BJ (cell line): Measurements from ENCODE around the gene MOCS2. TPM values are rescaled to one million over a fixed set of nuclear protein-coding genes. Genes with fewer than 3 reads are reported as not detected.

ENCODE experiments used
- CTCF ChIA-PET: fragments of 350-600 bp; formaldehyde crosslinking; extraction: SDS; loops from one replicate; lab custom pipeline; 2021; ENCODE audit warnings: antibody characterized with exemption, inconsistent platforms; lab: Yijun Ruan, JAX
- POLR2A ChIA-PET: fragments of 300-600 bp; sonication (Branson Sonifier 250); formaldehyde crosslinking; extraction: SDS; loops from one replicate; lab custom pipeline; 2021; ENCODE audit warnings: antibody characterized with exemption; lab: Charles Lee
- DNase-seq: peaks from one replicate; pipeline ENCODE4 v3.0.0-alpha.2; 2011; ENCODE audit warnings: low read depth
- H3K27me3 ChIP-seq: 2 replicates; pipeline ENCODE4 v1.6.0; 2011; ENCODE audit warnings: low read length; ENCODE audit not compliant: control insufficient read depth, insufficient read depth
- H3K36me3 ChIP-seq: 2 replicates; pipeline ENCODE4 v1.5.1; 2011; ENCODE audit warnings: low read length; ENCODE audit not compliant: control insufficient read depth, insufficient read depth
- H3K4me3 ChIP-seq: 2 replicates; pipeline ENCODE4 v1.5.1; 2011; ENCODE audit warnings: low read depth, mild to moderate bottlenecking, control low read depth, low read length
- polyA plus RNA-seq: library from polyadenylated mRNA; depleted of rRNA; stranded (reverse); fragments of >200 nt; gene quantifications from 2 replicates; pipeline ENCODE4 v1.2.3, GENCODE V29; 2011
- TF ChIP-seq, protein P1 (sequence below): IDR thresholded peaks from 2 replicates; pipeline ENCODE4 v1.5.1; 2011; ENCODE audit warnings: low read depth, mild to moderate bottlenecking, control low read depth, inconsistent platforms, low read length, moderate library complexity; ENCODE audit not compliant: insufficient read depth

The MOCS2 gene
- polyA plus RNA-seq, 1 experiment, result 22.2 TPM

DNA sequence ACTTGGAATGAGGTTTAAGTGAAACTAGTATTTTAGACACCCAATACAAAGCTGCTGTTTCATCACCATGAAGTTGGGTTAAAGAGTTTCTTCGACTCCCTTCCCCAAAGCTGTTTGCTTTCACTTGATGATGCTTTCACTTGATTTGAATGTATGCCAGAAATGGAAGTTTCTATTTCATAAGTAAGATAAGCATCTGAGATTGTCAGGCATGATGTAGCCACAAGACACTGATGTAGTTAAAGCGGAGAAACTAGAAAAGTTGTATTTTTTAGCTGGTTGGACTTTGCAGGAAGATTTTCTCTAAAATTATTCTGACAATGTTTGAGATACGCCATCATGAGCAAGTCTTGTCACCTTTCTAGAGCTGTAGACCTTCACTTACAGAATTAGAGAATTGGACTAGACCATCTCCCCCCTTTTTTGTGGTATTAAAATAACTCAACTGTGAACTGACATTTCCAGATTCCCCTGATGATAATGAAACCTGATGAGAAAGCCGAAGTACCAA, 20.0 kb downstream of the MOCS2 start:
- Histone ChIP-seq H3K4me3 (no peak overlapping the region), H3K27me3 (no peaks in the 10 kb centered on the region), H3K36me3 (peaks cover 4% of the 10 kb centered on the region)
- ChIA-PET CTCF (interaction anchor here (0.7 to 7.2 kb wide), 2 partner anchors 8 to 141 kb away, joined by 4 to 57 read pairs; no protein-coding TSS in a partner anchor), POLR2A (no interaction called here)
- TF ChIP-seq, protein P1, sequence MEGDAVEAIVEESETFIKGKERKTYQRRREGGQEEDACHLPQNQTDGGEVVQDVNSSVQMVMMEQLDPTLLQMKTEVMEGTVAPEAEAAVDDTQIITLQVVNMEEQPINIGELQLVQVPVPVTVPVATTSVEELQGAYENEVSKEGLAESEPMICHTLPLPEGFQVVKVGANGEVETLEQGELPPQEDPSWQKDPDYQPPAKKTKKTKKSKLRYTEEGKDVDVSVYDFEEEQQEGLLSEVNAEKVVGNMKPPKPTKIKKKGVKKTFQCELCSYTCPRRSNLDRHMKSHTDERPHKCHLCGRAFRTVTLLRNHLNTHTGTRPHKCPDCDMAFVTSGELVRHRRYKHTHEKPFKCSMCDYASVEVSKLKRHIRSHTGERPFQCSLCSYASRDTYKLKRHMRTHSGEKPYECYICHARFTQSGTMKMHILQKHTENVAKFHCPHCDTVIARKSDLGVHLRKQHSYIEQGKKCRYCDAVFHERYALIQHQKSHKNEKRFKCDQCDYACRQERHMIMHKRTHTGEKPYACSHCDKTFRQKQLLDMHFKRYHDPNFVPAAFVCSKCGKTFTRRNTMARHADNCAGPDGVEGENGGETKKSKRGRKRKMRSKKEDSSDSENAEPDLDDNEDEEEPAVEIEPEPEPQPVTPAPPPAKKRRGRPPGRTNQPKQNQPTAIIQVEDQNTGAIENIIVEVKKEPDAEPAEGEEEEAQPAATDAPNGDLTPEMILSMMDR, result no peak
- no peak for DNase-seq

DNA sequence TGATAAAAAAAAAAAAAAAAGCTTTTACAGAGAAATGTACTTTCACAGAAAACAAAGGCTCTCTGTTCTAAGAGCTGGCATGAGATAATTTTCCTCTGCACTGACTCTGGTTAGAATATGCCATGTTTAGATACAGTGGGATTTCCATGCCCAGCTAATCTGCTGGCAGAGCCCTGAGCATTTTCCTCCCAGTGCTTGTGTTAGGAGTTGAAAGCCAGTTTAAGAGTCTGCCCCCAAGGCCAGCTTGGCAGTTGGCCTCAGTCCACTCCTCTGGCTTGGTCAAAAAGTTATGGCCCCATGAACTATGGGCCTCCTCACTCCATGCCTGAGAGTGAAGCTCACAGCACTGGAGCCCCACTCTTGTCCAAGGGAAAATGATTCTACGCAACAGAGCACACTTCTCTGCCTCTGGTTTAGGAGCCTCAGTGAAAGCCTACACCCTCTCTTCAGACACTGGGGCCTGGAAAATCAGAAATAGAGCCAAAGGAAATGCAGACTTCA, 21.9 kb downstream of the MOCS2 start:
- no peaks in the 10 kb centered on the region for H3K27me3 ChIP-seq
- POLR2A ChIA-PET, result no interaction called here
- TF ChIP-seq, protein P1, result no peak
- H3K4me3 ChIP-seq, result no peak overlapping the region
- CTCF ChIA-PET, result interaction anchor here (0.6 to 7.2 kb wide), 5 partner anchors 10 to 1141 kb away, joined by 3 to 57 read pairs (median 4); no protein-coding TSS in a partner anchor
- peaks cover 4% of the 10 kb centered on the region for H3K36me3 ChIP-seq
- DNase-seq, result no peak

DNA sequence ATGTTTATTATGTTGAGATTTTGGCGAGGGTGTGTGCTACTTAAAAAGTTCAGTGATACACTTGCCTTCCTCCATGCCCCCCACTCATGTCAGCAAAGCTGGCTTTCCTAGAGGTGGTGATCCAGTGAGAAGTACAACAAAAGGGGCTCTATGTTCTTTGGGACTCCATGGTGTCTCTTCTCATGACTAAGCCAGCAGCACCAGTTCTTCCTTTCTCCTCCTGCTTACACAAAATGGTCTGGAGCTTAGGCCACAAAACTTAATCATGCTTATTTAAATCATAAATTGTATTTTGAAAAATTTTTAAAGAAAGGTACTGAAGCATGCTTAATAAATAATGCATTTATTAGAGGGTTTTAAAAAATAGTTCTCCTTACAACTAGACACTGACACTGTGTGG, 22.4 kb downstream of the MOCS2 start:
- ChIA-PET CTCF (interaction anchor here (1.5 to 7.2 kb wide), 3 partner anchors 139 to 1142 kb away, joined by 3 to 57 read pairs (median 3); no protein-coding TSS in a partner anchor), POLR2A (no interaction called here)
- Histone ChIP-seq H3K36me3 (peaks cover 4% of the 10 kb centered on the region), H3K4me3 (no peak overlapping the region), H3K27me3 (no peaks in the 10 kb centered on the region)
- TF ChIP-seq, protein P1, result no peak
- no peak for DNase-seq

DNA sequence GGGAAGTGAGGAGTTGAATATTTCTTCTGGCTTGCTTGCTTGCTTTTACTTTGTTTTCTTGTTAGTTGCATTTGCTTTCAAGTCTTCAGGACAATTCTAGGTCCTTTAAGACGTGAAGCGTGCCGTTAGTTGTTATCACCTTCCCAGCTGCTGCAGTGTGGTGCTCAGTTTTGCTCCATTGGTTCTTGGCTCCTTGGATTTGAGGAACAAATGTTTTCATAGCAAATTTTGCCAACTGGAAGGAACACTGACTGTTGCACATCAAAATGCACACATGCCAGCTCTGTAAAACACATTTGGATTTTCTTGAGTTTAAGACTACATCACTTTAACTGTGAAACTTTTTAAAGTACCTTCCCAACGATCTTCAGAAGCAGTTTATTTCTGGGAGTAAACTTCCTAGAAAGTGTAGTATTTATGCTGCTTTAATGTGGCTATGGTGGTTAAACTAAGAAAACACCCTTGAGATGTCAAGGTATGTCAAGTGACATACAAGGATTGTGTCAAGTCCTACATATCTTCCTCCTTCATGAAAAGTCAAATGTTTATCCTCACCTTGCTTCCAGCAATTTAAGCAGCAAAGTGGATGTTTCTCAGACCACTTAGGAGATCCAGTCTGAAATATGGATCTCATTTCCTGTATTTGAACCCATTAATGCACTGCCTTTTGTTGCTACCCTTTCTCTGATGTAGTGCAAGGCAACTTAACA, 24.9 kb downstream of the MOCS2 start:
- peaks cover 4% of the 10 kb centered on the region for H3K36me3 ChIP-seq
- H3K4me3 ChIP-seq, result no peak overlapping the region
- no peaks in the 10 kb centered on the region for H3K27me3 ChIP-seq
- no peak for DNase-seq
- CTCF ChIA-PET, result interaction anchor here (0.7 to 1.4 kb wide), 2 partner anchors 12 to 136 kb away, joined by 3 to 5 read pairs; no protein-coding TSS in a partner anchor
- POLR2A ChIA-PET, result no interaction called here
- TF ChIP-seq, protein P1, result no peak

DNA sequence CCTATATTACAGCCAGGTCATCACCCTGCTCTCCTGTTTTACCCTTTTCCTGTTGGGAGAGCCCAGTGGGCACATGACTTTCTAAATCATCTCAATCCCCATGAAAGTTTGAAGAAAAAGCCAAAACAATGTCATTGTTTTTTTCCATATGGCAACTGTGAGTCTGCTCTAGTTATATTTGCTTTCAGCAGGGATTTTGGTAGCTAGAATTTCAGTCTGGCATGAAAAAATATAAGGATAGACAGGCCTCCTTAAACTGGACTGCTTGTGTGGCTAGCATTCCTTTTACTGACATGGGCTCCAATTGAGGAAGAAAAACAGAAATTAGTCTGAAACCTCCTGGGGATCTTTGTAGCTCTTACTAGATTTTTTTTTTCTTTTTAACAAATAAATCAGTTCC, 25.6 kb downstream of the MOCS2 start:
- Histone ChIP-seq H3K4me3 (no peak overlapping the region), H3K36me3 (peaks cover 4% of the 10 kb centered on the region), H3K27me3 (no peaks in the 10 kb centered on the region)
- ChIA-PET CTCF (interaction anchor here (0.7 to 1.4 kb wide), 2 partner anchors 12 to 136 kb away, joined by 3 to 5 read pairs; no protein-coding TSS in a partner anchor), POLR2A (no interaction called here)
- TF ChIP-seq, protein P1, result no peak
- DNase-seq, result no peak
